Activated B cell treated with CpG ODN at 0.5 μM for 24 hours (primary cell): ENCODE data around the gene PRKCD. TPM values are rescaled to one million over a fixed set of nuclear protein-coding genes. Genes with fewer than 3 reads are reported as not detected.

Experiments used
- ATAC-seq: fragments of 200-7000 bp; cut with Tn5 transposase; one replicate; pipeline ENCODE4 v1.10.0; 2021; ENCODE audit warnings: low read depth, mild to moderate bottlenecking, moderate library complexity
- CTCF ChIA-PET: fragments of 350-600 bp; sonication (Branson Sonifier 250); formaldehyde crosslinking; loops from one replicate; lab custom pipeline; 2021; ENCODE audit warnings: antibody characterized with exemption; lab: Charles Lee
- POLR2A ChIA-PET: fragments of 350-600 bp; sonication (Branson Sonifier 250); formaldehyde crosslinking; loops from one replicate; lab custom pipeline; 2021; ENCODE audit warnings: antibody characterized with exemption; lab: Charles Lee
- DNase-seq: peaks from one replicate; pipeline ENCODE4 v3.0.0; 2022
- H3K27ac Mint-ChIP-seq: one replicate; pipeline ENCODE4 v1.8.0; 2020; ENCODE audit warnings: mixed read lengths
- H3K27me3 Mint-ChIP-seq: one replicate; pipeline ENCODE4 v1.8.0; 2021; ENCODE audit warnings: mixed read lengths
- H3K36me3 Mint-ChIP-seq: one replicate; pipeline ENCODE4 v1.8.0; 2021; ENCODE audit warnings: low read depth, mixed read lengths
- H3K4me1 Mint-ChIP-seq: one replicate; pipeline ENCODE4 v1.8.0; 2021; ENCODE audit warnings: mixed read lengths
- H3K4me3 Mint-ChIP-seq: one replicate; pipeline ENCODE4 v1.8.0; 2020; ENCODE audit warnings: mild to moderate bottlenecking, mixed read lengths
- H3K9me3 Mint-ChIP-seq: one replicate; pipeline ENCODE4 v1.8.0; 2020; ENCODE audit warnings: mixed read lengths
- intact Hi-C: fragments of 100-400 bp; cut with micrococcal nuclease; formaldehyde crosslinking; loops from one replicate; pipeline ENCODE4 v1.15.1; 2024
- total RNA-seq: library from RNA; stranded (reverse); gene quantifications from 2 replicates; pipeline ENCODE4 v1.2.3, GENCODE V29; 2022
- TF ChIP-seq, protein P1 (sequence below): fragments of 200-600 bp; IDR thresholded peaks from one replicate; pipeline ENCODE4 v1.8.0; 2022; ENCODE audit warnings: antibody characterized with exemption, mild to moderate bottlenecking

Gene PRKCD
- total RNA-seq, 1 donor from 2014 or later = 60.4 TPM

DNA sequence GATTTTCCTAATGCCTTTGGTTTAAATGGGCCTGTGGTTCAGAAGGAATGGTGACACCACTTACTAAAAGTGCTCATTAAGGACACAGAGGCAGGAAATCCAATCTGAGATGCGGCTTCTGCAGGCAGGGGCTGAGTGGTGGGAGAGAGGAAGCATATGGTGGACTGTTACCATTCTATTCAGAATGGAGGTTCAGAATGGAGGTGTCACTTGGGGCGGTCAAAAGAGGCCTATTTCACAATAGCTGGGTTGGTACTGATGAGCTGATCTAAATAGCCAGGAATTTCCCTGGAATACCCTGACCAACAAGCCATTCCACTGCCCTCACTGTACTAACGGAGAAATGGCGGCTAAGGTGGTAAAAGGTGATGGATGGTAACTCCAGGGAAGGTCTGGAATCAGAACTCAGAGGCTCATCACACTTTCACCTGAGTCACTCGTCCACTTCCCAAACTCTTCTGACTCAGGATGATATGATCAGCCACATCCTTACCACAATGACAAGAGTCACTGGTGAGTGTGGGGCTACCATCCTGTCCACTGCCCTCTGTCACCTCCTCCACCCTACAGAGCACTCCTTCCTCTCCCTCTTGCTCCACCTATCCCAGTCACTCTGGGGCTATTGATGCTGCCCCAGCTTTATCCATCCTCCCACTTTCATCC is 46.5 kb upstream of the PRKCD start:
- CTCF ChIA-PET = interaction anchor here (0.6 to 4.3 kb wide), 16 partner anchors 8 to 596 kb away, joined by 3 to 77 read pairs (median 4); no protein-coding TSS in a partner anchor
- POLR2A ChIA-PET = interaction anchor here (0.6 to 2.1 kb wide), 3 partner anchors 13 to 82 kb away, joined by 3 to 6 read pairs (median 3); no protein-coding TSS in a partner anchor
- H3K4me3 Mint-ChIP-seq = no peak overlapping the region
- TF ChIP-seq, protein P1, sequence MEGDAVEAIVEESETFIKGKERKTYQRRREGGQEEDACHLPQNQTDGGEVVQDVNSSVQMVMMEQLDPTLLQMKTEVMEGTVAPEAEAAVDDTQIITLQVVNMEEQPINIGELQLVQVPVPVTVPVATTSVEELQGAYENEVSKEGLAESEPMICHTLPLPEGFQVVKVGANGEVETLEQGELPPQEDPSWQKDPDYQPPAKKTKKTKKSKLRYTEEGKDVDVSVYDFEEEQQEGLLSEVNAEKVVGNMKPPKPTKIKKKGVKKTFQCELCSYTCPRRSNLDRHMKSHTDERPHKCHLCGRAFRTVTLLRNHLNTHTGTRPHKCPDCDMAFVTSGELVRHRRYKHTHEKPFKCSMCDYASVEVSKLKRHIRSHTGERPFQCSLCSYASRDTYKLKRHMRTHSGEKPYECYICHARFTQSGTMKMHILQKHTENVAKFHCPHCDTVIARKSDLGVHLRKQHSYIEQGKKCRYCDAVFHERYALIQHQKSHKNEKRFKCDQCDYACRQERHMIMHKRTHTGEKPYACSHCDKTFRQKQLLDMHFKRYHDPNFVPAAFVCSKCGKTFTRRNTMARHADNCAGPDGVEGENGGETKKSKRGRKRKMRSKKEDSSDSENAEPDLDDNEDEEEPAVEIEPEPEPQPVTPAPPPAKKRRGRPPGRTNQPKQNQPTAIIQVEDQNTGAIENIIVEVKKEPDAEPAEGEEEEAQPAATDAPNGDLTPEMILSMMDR = no peak
- H3K27ac Mint-ChIP-seq = no peak overlapping the region
- ATAC-seq = no peak
- H3K36me3 Mint-ChIP-seq = peaks cover 50% of the 10 kb centered on the region
- intact Hi-C loops = loop anchor here (1.0 to 2.0 kb wide), 4 partner anchors 16 to 596 kb away; partner anchors contain the start of gene RFT1
- no peak for DNase-seq
- H3K9me3 Mint-ChIP-seq = no peaks in the 10 kb centered on the region
- no peaks in the 10 kb centered on the region for H3K27me3 Mint-ChIP-seq
- no peaks in the 10 kb centered on the region for H3K4me1 Mint-ChIP-seq

- no peaks in the 10 kb centered on the region for H3K27me3 Mint-ChIP-seq
- no peaks in the 10 kb centered on the region for H3K4me1 Mint-ChIP-seq
- DNase-seq = no peak
- H3K9me3 Mint-ChIP-seq = no peaks in the 10 kb centered on the region
- CTCF ChIA-PET = interaction anchor here (1.4 to 4.3 kb wide), 2 partner anchors 17 to 80 kb away, joined by 6 to 77 read pairs; no protein-coding TSS in a partner anchor
- ATAC-seq = no peak
- intact Hi-C loops = no loop called here
- no peak overlapping the region for H3K4me3 Mint-ChIP-seq
- TF ChIP-seq, protein P1 = no peak
- H3K36me3 Mint-ChIP-seq = peaks cover 55% of the 10 kb centered on the region
- POLR2A ChIA-PET = no interaction called here
- H3K27ac Mint-ChIP-seq = no peak overlapping the region
Observed at GRCh38 chr3:53116956-53117355, 44.1 kb upstream of the PRKCD start.

GRCh38 chr3:53120336-53120735 is 40.7 kb upstream of the PRKCD start:
- H3K4me1 Mint-ChIP-seq = no peaks in the 10 kb centered on the region
- DNase-seq (no peak), ATAC-seq (no peak)
- H3K4me3 Mint-ChIP-seq = no peak overlapping the region
- H3K9me3 Mint-ChIP-seq = no peaks in the 10 kb centered on the region
- intact Hi-C loops = no loop called here
- no peaks in the 10 kb centered on the region for H3K27me3 Mint-ChIP-seq
- no peak overlapping the region for H3K27ac Mint-ChIP-seq
- H3K36me3 Mint-ChIP-seq = peaks cover 82% of the 10 kb centered on the region
- TF ChIP-seq, protein P1 = no peak
- ChIA-PET CTCF (interaction anchor here (1.4 kb wide), 1 partner anchor 14 kb away, joined by 4 read pairs; no protein-coding TSS in a partner anchor), POLR2A (no interaction called here)

DNA sequence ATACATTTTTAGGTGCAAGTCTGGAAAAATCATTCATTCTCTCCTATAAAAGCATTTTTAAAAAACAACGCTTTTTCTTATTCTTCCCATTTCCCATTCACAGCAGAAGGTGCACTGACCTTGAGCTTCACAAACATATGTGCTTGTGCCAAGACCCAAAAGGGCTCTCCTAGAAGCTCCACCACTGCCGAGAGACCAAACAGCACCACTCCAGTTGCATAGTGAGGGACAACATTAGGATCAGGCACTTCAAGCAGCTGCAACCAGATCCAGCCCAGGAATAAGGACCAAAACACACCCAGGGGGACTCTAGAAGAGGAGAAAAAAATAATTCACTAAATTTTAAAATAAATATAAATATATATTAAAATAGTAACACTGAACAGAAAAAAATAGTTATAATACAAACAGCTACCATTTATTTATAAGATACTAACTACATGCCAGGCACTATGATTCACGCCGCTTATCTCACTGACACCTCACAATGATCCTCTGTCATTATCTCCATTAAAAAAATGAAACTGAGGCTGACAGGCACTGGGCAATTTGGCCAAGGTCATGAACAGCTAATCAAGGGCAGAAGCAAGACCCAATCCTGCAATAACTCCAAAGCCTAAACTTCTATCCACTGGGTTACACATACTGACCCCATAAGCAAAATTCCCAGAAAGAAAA is 38.6 kb upstream of the PRKCD start:
- TF ChIP-seq, protein P1 = no peak
- H3K27me3 Mint-ChIP-seq = no peaks in the 10 kb centered on the region
- intact Hi-C loops = no loop called here
- ChIA-PET POLR2A (no interaction called here), CTCF (interaction anchor here (1.0 to 2.0 kb wide), 2 partner anchors 8 to 12 kb away, joined by 5 to 6 read pairs; no protein-coding TSS in a partner anchor)
- peaks cover 86% of the 10 kb centered on the region for H3K36me3 Mint-ChIP-seq
- H3K4me3 Mint-ChIP-seq = no peak overlapping the region
- H3K9me3 Mint-ChIP-seq = no peaks in the 10 kb centered on the region
- no peak overlapping the region for H3K27ac Mint-ChIP-seq
- no peaks in the 10 kb centered on the region for H3K4me1 Mint-ChIP-seq
- no peak for ATAC-seq
- DNase-seq = no peak

- no peaks in the 10 kb centered on the region for H3K9me3 Mint-ChIP-seq
- TF ChIP-seq, protein P1 = no peak
- H3K4me1 Mint-ChIP-seq = no peaks in the 10 kb centered on the region
- peaks cover 81% of the 10 kb centered on the region for H3K36me3 Mint-ChIP-seq
- no peak for DNase-seq
- no peak overlapping the region for H3K4me3 Mint-ChIP-seq
- CTCF ChIA-PET = interaction anchor here (1.0 to 2.0 kb wide), 2 partner anchors 9 to 11 kb away, joined by 5 to 6 read pairs; no protein-coding TSS in a partner anchor
- no peak for ATAC-seq
- H3K27ac Mint-ChIP-seq = no peak overlapping the region
- intact Hi-C loops = no loop called here
- no peaks in the 10 kb centered on the region for H3K27me3 Mint-ChIP-seq
- POLR2A ChIA-PET = no interaction called here
Observed at GRCh38 chr3:53122933-53123305, 38.1 kb upstream of the PRKCD start.
